HG03558 (cell line): ENCODE results near the gene ATP10A.

Source experiments
- ATAC-seq: cut with Tn5 transposase; IDR thresholded peaks from one replicate; pipeline ENCODE4 v1.9.1; 2021; ENCODE audit warnings: moderate number of reproducible peaks; ENCODE audit not compliant: unreplicated experiment; ENCODE audit errors: extremely low read depth

The ATP10A gene

DNA sequence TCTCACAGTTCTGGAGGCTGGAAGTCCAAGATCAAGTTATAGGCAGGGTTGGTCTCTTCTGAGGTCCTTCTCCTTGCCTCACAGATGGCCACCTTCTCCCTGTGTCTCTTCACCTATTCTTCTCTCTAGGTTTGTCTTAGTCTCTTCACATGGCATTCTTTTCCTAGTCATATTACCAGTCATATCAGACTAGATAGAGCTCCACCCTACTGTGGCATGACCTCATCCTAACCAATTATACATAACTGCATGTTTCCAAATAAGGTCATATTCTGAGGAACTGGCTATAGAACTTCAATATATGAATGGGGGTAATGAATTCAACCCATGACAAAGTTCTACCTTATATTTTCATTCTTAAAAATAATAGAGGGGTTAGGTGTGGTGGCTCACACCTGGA is 227.9 kb downstream of the ATP10A start:
- no peak for ATAC-seq

DNA sequence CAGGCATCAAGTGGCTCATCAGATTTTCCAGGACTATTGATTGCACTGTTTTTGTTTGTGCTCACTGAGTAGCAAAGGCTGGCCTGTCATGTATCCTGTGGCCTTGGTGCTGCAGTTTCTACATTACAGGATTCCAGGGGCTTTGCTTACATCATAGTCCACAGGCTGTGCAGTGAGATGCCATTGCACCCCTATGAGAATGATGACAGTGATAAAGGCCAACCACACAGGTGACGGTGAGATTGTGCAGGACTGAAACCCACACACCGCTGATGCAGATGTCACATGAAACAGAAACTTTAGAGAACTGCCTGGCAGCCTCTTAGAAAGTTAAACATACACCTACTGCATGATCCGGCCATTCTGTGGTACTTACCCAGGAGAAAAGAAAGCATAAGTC is 229.3 kb downstream of the ATP10A start:
- no peak for ATAC-seq

DNA sequence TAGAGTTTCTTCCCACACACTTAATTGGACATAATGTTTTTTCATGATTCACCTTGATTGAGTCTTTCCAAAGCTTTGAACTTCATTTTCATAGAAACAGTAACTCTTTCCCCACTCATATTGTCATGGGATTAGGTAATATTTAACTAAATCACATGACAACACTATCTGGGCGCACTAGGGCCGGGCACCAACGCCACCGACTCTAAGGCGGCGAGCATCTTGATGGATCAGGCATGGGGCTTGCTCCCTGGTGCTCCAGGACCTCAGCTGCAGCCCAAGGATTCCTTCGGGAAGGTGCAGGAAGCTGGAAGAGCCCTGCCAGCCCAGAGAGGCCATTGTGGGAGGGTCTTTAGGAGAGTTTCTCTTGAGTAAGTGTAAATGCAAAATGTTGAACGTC is 231.2 kb downstream of the ATP10A start:
- no peak for ATAC-seq
